ENCODE data around the gene PHF12. TPM values are rescaled to one million over a fixed set of nuclear protein-coding genes. Genes with fewer than 3 reads are reported as not detected.

The PHF12 gene
- total RNA-seq, 1 experiment from 2014 or later, result 79.1 TPM

DNA sequence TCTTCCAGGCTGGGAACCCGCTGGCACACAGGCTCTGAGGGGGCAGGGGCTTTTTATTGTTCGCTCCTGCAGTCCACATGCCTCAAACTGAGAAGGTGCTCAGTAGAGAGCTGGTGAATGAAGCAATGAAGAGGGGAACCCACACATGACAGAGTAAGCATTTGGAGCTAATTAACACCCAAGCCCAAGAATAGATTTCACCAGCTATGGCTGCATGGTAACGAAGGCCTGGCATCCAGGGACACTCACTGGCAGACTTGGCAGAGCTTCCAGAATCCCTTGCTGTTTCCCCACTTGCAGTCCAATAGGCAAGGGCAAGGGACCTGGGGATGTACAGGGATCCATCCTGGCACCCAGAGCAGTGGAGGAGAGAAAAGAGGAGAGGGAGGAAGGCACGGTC is 66.0 kb downstream of the PHF12 start:
- POLR2A ChIA-PET, result no interaction called here
- TF ChIP-seq POLR2AphosphoS5 (IDR thresholded peaks at IDR 0.05; ENCODE audit: low read depth, low read length), result no peak
- TF ChIP-seq, protein P1, sequence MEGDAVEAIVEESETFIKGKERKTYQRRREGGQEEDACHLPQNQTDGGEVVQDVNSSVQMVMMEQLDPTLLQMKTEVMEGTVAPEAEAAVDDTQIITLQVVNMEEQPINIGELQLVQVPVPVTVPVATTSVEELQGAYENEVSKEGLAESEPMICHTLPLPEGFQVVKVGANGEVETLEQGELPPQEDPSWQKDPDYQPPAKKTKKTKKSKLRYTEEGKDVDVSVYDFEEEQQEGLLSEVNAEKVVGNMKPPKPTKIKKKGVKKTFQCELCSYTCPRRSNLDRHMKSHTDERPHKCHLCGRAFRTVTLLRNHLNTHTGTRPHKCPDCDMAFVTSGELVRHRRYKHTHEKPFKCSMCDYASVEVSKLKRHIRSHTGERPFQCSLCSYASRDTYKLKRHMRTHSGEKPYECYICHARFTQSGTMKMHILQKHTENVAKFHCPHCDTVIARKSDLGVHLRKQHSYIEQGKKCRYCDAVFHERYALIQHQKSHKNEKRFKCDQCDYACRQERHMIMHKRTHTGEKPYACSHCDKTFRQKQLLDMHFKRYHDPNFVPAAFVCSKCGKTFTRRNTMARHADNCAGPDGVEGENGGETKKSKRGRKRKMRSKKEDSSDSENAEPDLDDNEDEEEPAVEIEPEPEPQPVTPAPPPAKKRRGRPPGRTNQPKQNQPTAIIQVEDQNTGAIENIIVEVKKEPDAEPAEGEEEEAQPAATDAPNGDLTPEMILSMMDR (IDR thresholded peaks at IDR 0.05), result no peak
- no peak for TF ChIP-seq TCF7L2 (IDR thresholded peaks at IDR 0.05; ENCODE audit: low read depth, low read length)
- TF ChIP-seq REST (IDR thresholded peaks at IDR 0.05; ENCODE audit: insufficient read depth in 1 of 2, low read depth in 2 of 2, low read length in 1 of 2), result no peak
- TF ChIP-seq SIN3A (IDR thresholded peaks at IDR 0.05; ENCODE audit: borderline replicate concordance, insufficient read depth, low read depth, low read length), result no peak
- Histone ChIP-seq H3K27ac (ENCODE audit: low read length) (no peak overlapping the region), H3K27me3 (ENCODE audit: control insufficient read depth, insufficient read depth, low read length) (no peaks in the 10 kb centered on the region), H3K4me1 (ENCODE audit: control insufficient read depth, insufficient read depth, low read length) (no peaks in the 10 kb centered on the region), H3K9me3 (ENCODE audit: control insufficient read depth, insufficient read depth, low read depth, low read length) (no peaks in the 10 kb centered on the region), H3K4me3 (ENCODE audit: low read depth in 2 of 2, low read length in 2 of 2) (no peak overlapping the region), H3K36me3 (ENCODE audit: control insufficient read depth, insufficient read depth, low read length) (no peaks in the 10 kb centered on the region)
- intact Hi-C loops (cut with micrococcal nuclease; ENCODE audit: unreplicated experiment) (no loop called here), in situ Hi-C loops (cut with HindIII; ENCODE audit: low pct_unique_long_range_greater_than_20kb, low sequenced_read_pairs) (no loop called here)
- no peak for ATAC-seq
- BruUV-seq (replicated peaks), result no TSS peak
- no peak for DNase-seq (ENCODE audit: low read depth, low spot score)
- CTCF ChIA-PET, result interaction anchor here (0.6 kb wide), 1 partner anchor 122 kb away, joined by 3 read pairs; no protein-coding TSS in a partner anchor

GRCh38 chr17:28883967-28884702 is 67.2 kb downstream of the PHF12 start:
- TF ChIP-seq, protein P1 (IDR thresholded peaks at IDR 0.05), result no peak
- TF ChIP-seq POLR2AphosphoS5 (IDR thresholded peaks at IDR 0.05; ENCODE audit: low read depth, low read length) (no peak), SIN3A (IDR thresholded peaks at IDR 0.05; ENCODE audit: borderline replicate concordance, insufficient read depth, low read depth, low read length) (no peak), REST (IDR thresholded peaks at IDR 0.05; ENCODE audit: insufficient read depth in 1 of 2, low read depth in 2 of 2, low read length in 1 of 2) (no peak), TCF7L2 (IDR thresholded peaks at IDR 0.05; ENCODE audit: low read depth, low read length) (no peak)
- in situ Hi-C loops (cut with HindIII; ENCODE audit: low pct_unique_long_range_greater_than_20kb, low sequenced_read_pairs) (no loop called here), intact Hi-C loops (cut with micrococcal nuclease; ENCODE audit: unreplicated experiment) (no loop called here)
- ATAC-seq, result no peak
- BruUV-seq (replicated peaks), result no TSS peak
- ChIA-PET CTCF (no interaction called here), POLR2A (no interaction called here)
- no peaks in the 10 kb centered on the region for H3K36me3 ChIP-seq (ENCODE audit: control insufficient read depth, insufficient read depth, low read length)
- no peaks in the 10 kb centered on the region for H3K4me1 ChIP-seq (ENCODE audit: control insufficient read depth, insufficient read depth, low read length)
- H3K9me3 ChIP-seq (ENCODE audit: control insufficient read depth, insufficient read depth, low read depth, low read length), result no peaks in the 10 kb centered on the region
- no peak for DNase-seq (ENCODE audit: low read depth, low spot score)
- no peak overlapping the region for H3K4me3 ChIP-seq (ENCODE audit: low read depth in 2 of 2, low read length in 2 of 2)
- H3K27me3 ChIP-seq (ENCODE audit: control insufficient read depth, insufficient read depth, low read length), result no peaks in the 10 kb centered on the region
- H3K27ac ChIP-seq (ENCODE audit: low read length), result no peak overlapping the region
